22Rv1 (cell line): Measurements from ENCODE around the gene MSS51.

Experiments
- CTCF ChIP-seq: fragments of 450-650 bp; IDR thresholded peaks from 2 replicates; pipeline ENCODE4 v1.5.1; 2017; ENCODE audit warnings: mild to moderate bottlenecking
- ZFX ChIP-seq: fragments of 450-650 bp; IDR thresholded peaks from 2 replicates; pipeline ENCODE4 v1.6.1; 2017; ENCODE audit warnings: antibody characterized with exemption, borderline replicate concordance

- TF ChIP-seq CTCF (no peak), ZFX (no peak)
These were observed 54.2 kb downstream of the MSS51 start for GRCh38 chr10:73379064-73379748.
